Endothelial cell (in vitro differentiated cells): Measurements from ENCODE around the gene CHD5. TPM values are rescaled to one million over a fixed set of nuclear protein-coding genes. Genes with fewer than 3 reads are reported as not detected.

ENCODE experiments used
- DNase-seq: peaks from one replicate; pipeline ENCODE4 v3.0.0; 2021; ENCODE audit warnings: low spot score
- H3K27ac Mint-ChIP-seq: one replicate; pipeline ENCODE4 v1.8.0; 2021; ENCODE audit warnings: mixed read lengths, inconsistent platforms; ENCODE audit not compliant: unreplicated experiment
- H3K27me3 Mint-ChIP-seq: one replicate; pipeline ENCODE4 v1.8.0; 2021; ENCODE audit warnings: mild to moderate bottlenecking, moderate library complexity, mixed read lengths, inconsistent platforms; ENCODE audit not compliant: unreplicated experiment
- H3K36me3 Mint-ChIP-seq: one replicate; pipeline ENCODE4 v1.8.0; 2021; ENCODE audit warnings: mild to moderate bottlenecking, low read depth, mixed read lengths, inconsistent platforms; ENCODE audit not compliant: unreplicated experiment
- H3K4me1 Mint-ChIP-seq: one replicate; pipeline ENCODE4 v1.8.0; 2021; ENCODE audit warnings: mild to moderate bottlenecking, mixed read lengths, inconsistent platforms; ENCODE audit not compliant: unreplicated experiment
- H3K4me3 Mint-ChIP-seq: one replicate; pipeline ENCODE4 v1.8.0; 2021; ENCODE audit warnings: mild to moderate bottlenecking, mixed read lengths, inconsistent platforms; ENCODE audit not compliant: unreplicated experiment
- H3K9me3 Mint-ChIP-seq: one replicate; pipeline ENCODE4 v1.8.0; 2021; ENCODE audit warnings: mixed read lengths, inconsistent platforms; ENCODE audit not compliant: unreplicated experiment
- CTCF ChIP-seq: fragments of 200-600 bp; sonication (generic); IDR thresholded peaks from one replicate; pipeline ENCODE4 v1.5.0; 2021; ENCODE audit warnings: antibody characterized with exemption; ENCODE audit not compliant: unreplicated experiment
- total RNA-seq: library from RNA; stranded (reverse); fragmentation: NEBNext Ultra II Directional; extraction: Animal tissue kit (Norgen Biotek cat#: 25700); gene quantifications from one replicate; pipeline ENCODE4 v1.2.1, GENCODE V29; 2021; ENCODE audit not compliant: unreplicated experiment

CHD5 gene
- total RNA-seq, 1 donor from 2014 or later = 0.15 TPM

DNA sequence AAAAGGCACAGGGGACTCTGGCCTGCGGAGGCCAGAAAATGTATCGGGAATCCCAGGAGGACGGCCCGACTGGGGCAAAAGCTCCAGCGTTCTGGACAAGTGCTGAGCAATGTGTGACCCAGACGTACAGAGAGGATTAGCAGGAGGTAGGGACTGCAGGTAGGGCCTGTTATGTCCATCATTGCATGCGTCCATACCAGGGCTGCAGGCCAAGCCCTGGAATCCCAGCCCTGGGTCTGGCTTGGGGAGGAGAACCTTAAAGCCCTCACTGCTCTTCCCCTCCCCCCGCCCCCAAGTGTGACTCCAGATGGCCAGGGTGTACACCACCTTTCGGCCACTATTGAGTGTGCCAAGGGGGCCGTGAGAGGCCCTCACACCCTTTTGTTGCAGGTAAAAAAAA, 27.8 kb upstream of the CHD5 start:
- Mint-ChIP-seq H3K36me3 (no peaks in the 10 kb centered on the region), H3K27ac (no peak overlapping the region), H3K27me3 (peaks cover 9% of the 10 kb centered on the region), H3K4me3 (no peak overlapping the region), H3K4me1 (no peaks in the 10 kb centered on the region), H3K9me3 (no peaks in the 10 kb centered on the region)
- no peak for TF ChIP-seq CTCF
- no peak for DNase-seq

DNA sequence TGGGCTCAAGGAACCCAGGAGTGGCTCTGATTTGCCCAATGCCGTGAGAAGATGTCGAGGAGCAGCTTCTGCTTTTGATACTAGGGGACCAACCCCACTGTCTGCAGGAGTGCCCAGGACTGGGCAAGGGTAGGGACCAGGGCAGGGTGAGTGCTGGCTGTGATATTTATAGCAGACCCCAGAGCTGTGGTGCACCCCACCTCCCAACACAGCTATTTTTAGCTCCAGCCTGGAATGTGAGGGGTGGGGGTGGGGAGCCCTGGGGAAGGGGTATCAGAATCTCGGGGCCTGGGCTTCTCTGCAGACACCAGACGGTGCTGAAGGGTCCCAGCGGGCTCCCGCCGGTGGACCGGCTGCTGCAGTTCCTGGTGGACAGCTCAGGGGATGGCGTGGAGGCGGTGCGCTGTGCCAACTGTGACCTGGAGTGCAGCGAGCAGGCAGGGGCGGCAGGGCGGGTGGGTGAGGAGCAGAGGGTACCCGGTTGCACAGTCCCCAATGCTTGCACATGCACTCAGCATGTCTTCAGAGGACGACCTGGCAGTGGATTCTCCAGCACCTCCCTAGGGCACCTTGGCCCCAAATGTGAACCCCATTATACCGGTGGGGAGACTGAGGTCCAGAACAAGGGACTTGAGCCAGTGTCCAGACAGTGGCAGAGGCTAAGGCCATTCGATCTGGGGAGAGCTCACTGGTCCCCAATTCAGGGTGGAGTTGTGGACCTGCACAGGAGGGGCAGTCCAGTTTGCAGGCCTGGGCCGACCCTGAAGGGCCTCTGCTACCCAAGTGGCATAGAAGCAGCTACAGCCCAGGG, 27.2 kb upstream of the CHD5 start:
- no peaks in the 10 kb centered on the region for H3K4me1 Mint-ChIP-seq
- H3K4me3 Mint-ChIP-seq = no peak overlapping the region
- no peaks in the 10 kb centered on the region for H3K9me3 Mint-ChIP-seq
- H3K36me3 Mint-ChIP-seq = no peaks in the 10 kb centered on the region
- no peak overlapping the region for H3K27ac Mint-ChIP-seq
- peaks cover 9% of the 10 kb centered on the region for H3K27me3 Mint-ChIP-seq
- no peak for DNase-seq
- no peak for TF ChIP-seq CTCF

DNA sequence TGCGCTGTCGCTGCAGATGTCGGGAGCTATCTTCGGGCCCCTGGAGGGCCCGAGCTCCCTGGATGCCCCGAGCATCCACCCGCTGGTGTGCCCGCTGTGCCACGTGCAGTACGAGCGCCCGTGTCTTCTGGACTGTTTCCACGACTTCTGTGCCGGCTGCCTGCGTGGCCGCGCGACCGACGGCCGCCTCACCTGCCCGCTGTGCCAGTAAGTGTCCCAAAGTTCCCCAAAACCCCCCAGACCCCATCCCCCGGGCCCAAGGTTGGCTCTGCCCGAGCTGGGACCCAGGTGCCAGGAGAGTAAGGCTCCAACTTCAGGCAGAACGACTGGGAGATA, 26.4 kb upstream of the CHD5 start:
- Mint-ChIP-seq H3K27ac (no peak overlapping the region), H3K36me3 (no peaks in the 10 kb centered on the region), H3K4me1 (no peaks in the 10 kb centered on the region), H3K4me3 (no peak overlapping the region), H3K9me3 (no peaks in the 10 kb centered on the region), H3K27me3 (peaks cover 6% of the 10 kb centered on the region)
- TF ChIP-seq CTCF = no peak
- no peak for DNase-seq

GRCh38 chr1:6205849-6206519, 25.9 kb upstream of the CHD5 start, which contains the start of gene RNF207:
Gene RNF207 (plus strand): TSS chr1:6206119. CDS start chr1:6206536, 417 bp downstream.
- Mint-ChIP-seq H3K36me3 (no peaks in the 10 kb centered on the region), H3K27me3 (peaks cover 6% of the 10 kb centered on the region), H3K27ac (no peak within 1 kb of the TSS), H3K4me1 (peaks cover 1% of the 10 kb centered on the region), H3K9me3 (no peaks in the 10 kb centered on the region), H3K4me3 (no peak within 1 kb of the TSS)
- peak; percentile 42 for DNase-seq
- TF ChIP-seq CTCF = no peak

DNA sequence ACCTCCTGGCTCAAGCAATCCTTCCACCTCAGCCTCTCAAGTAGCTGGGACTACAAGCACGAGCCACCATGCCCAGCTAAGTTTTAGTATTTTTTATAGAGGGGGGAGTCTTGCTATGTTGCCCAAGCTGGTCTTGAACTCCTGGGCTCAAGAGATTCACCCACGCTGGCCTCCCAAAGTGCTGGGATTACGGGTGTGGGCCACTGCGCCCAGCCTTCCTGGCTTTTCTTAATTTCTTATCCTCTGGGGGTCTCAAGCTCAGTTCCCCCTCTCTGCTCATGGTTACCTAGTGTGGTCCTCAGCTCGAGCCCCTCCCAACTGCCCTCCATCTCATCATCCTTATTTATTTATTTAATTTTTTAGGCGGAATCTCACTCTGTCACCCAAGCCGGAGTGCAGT, 22.1 kb upstream of the CHD5 start:
- no peak for DNase-seq
- no peak overlapping the region for H3K27ac Mint-ChIP-seq
- no peak overlapping the region for H3K4me3 Mint-ChIP-seq
- peaks cover 4% of the 10 kb centered on the region for H3K36me3 Mint-ChIP-seq
- TF ChIP-seq CTCF = no peak
- H3K9me3 Mint-ChIP-seq = no peaks in the 10 kb centered on the region
- peaks cover 3% of the 10 kb centered on the region for H3K27me3 Mint-ChIP-seq
- peaks cover 24% of the 10 kb centered on the region for H3K4me1 Mint-ChIP-seq
